ENCODE results near the gene PRDM16.

GRCh38 chr1:3029991-3030662 lies 38.9 kb upstream of the PRDM16 start:
- TF ChIP-seq CEBPB (IDR thresholded peaks at IDR 0.05) (no peak), HMGXB4 (CRISPR knock-in tag; IDR thresholded peaks at IDR 0.05; ENCODE audit: borderline replicate concordance) (no peak), CTCF (IDR thresholded peaks at IDR 0.05) (no peak), REST (IDR thresholded peaks at IDR 0.05) (no peak)

Measured in A549 (cell line).